Heart left ventricle (tissue), 13 donors: Measurements from ENCODE around the gene KCNJ4.

ENCODE experiments used
- POLR2A ChIP-seq, 2 donors: fragments of 450-650 bp; IDR thresholded peaks; one replicate each; pipeline ENCODE4 v1.6.1; 2017; ENCODE audit warnings: antibody characterized with exemption in 2 of 2, mild to moderate bottlenecking in 2 of 2, moderate library complexity in 2 of 2
- TF ChIP-seq, protein P1 (sequence below), 12 donors: fragments of 200-600 bp; sonication (generic) in 4 of 12; IDR thresholded peaks; one replicate each; pipeline versions ENCODE4 v1.5.0 to v1.8.0; 2018 to 2022; ENCODE audit warnings: antibody characterized with exemption in 12 of 12, mild to moderate bottlenecking in 5 of 12
- donor health status: ischemic (EF 13 %, LVEDD 7.1; RV severe dilation, severe dysfunction).
- donor health status: DM: no; HTN: yes; CAD: no.
- donor health status: DM: no; HTN: no; CAD: no.
- donor health status: ischemic (EF 25% LVEDD 6.9; RV normal size, moderate dysfunction).
- donor health status: ischemic (EF 25% LVEDD 5.7; RV mildly dilated, moderate dysfunction).
- donor health status: ischemic (EF 35%, LVEDD 5.7; RV mildly dilated, moderate dysfunction).
- donor health status: nonischemic (EF 11% LVEDD 7.7; RV severe dilation, severe dysfunction).
- donor health status: DM: yes; HTN: yes; CAD: no.
- donor health status: PGD.
- donor health status: ischemic (EF 29% LVEDD 5.4; RV normal size, mild dysfunction).
- donor health status: nonischemic (EF 23%, LVEDD 6.1; RV moderate dilation, normal function).

DNA sequence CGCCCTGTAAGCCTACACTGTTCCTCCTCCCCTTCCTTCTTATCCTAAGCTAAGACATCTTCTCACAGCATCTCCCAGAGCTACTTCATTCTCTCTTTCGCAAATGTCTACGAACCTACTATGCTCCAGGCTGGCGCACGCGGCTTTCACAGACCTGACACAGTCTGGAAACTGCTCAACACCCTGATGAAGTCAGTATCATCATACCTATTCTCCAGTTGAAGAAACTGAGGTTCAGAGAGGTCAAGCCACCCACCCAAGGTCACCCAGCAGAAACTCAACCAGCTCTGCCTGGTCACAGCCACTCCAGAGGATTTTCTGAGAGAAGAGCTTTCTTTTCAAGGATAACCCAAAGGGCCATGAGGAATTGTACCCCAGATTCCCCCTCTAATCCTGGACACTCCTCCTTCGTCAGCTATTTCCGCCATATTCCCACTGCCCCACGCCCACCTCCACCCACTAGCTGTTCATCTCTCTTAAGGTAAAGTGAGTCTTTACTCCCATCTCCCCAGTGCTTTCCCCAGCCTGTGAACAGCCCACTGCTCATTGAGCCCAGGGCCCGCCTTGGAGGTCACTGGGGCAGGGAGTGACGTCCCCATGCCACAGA lies 1.8 kb downstream of the KCNJ4 start:
- TF ChIP-seq, protein P1, sequence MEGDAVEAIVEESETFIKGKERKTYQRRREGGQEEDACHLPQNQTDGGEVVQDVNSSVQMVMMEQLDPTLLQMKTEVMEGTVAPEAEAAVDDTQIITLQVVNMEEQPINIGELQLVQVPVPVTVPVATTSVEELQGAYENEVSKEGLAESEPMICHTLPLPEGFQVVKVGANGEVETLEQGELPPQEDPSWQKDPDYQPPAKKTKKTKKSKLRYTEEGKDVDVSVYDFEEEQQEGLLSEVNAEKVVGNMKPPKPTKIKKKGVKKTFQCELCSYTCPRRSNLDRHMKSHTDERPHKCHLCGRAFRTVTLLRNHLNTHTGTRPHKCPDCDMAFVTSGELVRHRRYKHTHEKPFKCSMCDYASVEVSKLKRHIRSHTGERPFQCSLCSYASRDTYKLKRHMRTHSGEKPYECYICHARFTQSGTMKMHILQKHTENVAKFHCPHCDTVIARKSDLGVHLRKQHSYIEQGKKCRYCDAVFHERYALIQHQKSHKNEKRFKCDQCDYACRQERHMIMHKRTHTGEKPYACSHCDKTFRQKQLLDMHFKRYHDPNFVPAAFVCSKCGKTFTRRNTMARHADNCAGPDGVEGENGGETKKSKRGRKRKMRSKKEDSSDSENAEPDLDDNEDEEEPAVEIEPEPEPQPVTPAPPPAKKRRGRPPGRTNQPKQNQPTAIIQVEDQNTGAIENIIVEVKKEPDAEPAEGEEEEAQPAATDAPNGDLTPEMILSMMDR (IDR thresholded peaks at IDR 0.05): no peak
- no peak for TF ChIP-seq POLR2A (IDR thresholded peaks at IDR 0.05)
